ENCODE data around the gene ACIN1. TPM values are rescaled to one million over a fixed set of nuclear protein-coding genes. Genes with fewer than 3 reads are reported as not detected.
"Not testable (repeated sequence)": the region's sequence is repeated elsewhere in the genome, so short reads cannot be mapped to it uniquely, and the experiment has no call there.

ACIN1 gene
- total RNA-seq, 1 donor from 2014 or later, result 36.8 TPM

DNA sequence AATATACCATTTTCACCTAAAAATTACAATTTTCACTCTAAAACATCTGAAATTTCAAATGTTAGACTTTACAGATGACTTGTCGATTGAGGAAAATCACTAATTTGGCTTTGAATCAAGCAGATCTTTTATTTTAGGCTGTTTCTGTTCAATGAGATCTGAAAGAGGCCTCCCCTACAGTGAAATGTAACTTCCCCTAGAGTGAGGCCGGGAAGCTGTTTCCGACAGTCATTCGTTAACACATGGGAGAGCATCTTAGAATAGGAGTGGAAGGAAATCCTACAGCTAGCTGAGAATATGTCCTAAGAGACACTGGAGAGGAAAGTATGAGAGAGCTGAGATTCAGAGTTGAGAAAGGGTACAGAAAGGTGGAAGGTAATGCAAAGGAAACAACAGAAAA lies 79.3 kb downstream of the ACIN1 start:
- DNase-seq (ENCODE audit: low read depth in 2 of 2), result no peak

DNA sequence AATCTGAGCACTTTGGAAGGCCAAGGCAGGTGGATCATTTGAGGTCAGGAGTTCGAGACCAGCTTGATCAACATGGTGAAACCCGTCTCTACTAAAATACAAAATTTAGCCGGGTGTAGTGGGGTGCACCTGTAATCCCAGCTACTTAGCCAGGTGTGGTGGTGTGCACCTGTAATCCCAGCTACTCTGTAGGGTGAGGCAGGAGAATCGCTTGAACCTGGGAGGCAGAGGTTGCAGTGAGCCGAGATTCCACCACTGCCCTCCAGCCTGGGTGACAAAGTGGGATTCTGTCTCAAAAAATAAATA lies 81.2 kb downstream of the ACIN1 start:
- not testable (repeated sequence) for DNase-seq (ENCODE audit: low read depth in 2 of 2)

DNA sequence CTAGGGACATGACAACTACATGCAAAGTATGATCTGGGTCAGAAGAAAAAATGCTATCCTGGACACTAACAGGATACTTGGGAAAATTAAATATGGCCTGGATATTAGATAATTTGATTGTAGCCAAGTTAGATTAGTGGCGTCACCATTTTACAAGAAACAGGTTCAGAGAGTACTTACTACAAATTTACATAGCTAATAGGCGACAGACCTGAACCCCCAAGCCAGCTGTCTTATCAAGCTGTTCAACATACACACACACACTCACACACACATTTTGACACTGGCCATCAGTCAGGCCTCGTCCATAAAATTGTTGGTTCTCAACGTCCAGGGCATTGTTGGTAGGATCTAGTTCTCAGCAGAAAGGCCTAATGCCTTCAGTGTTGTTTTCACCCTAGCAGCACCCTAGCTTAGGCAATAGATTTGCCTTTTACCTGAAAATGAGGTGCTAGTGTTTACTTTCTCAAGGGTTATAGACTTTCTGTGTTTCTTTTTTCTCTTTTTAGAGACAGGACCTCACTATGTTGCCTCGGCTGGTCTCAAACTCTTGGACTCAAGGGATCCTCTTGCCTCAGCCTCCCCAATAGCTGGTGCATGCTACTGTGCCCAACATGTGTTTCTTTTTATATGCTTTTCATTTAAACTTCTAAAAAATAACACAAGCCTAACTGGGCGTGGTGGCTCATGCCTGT lies 81.7 kb downstream of the ACIN1 start:
- DNase-seq (ENCODE audit: low read depth in 2 of 2), result no peak

DNA sequence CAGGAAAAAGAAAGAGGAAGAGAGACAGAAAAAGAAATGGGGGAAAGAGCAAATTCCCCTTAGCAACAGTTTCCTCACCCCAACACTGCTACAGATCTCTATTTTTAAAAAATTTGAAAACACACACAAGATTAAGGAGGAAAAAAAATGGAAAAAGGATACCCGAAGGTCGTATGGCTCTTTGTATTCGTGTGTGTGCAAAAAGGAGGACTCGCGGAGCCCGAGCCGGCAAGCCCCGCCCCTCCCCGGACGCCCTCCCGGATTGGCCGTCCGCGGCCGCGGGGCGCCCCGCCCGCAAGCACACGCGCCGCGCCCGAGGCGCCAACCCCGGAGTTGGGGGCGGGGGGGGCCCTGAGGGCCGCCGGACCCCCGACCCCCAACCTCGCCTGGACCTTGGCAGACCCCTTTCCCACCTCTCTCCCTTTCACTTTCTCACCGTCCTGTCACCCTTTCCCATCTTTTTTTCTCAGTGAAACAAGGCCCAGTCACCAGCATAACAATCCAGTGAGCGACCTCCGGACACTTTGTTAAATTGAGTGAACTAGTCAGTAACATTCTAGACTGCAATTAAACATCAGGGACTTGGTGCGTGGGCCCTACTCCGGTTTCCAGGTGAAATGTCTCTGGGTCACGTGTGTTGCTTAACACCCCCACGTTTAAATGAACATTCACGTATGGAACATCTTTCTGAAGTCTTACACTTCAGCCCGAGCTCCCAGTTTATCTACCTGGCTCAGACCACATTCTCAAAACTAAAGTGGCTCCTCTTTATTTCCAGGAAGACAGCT lies 84.8 kb downstream of the ACIN1 start, which contains the start of gene C14orf93:
TSS of gene C14orf93 (minus strand) at position 205 of the 788 bp plus-strand sequence. CDS start 11,120 bp downstream, outside the sequence.
- DNase-seq (ENCODE audit: low read depth in 2 of 2), result peak in 1 of 2 donors; percentile 60

DNA sequence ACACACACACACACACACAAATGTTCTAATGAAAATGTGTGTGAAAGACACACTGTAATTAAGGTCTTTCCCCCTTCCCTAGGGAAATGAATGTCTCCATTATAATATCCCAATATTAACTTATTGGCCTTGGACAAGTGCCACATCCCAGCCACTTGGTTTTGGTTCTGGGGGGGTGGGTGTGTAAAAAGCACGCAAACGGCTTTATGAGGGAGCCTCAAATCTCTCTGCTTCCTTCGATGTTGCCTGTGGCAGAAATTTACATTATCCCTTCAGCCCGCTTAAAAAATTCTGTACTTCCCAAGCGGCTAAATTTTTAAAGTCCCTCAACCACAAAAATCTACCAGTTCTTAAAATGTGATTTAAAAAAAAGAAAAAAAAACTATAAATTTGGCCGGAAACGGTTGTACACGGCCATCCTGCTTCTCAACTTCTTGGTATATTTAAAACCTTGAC lies 85.4 kb downstream of the ACIN1 start:
- DNase-seq (ENCODE audit: low read depth in 2 of 2), result no peak

DNA sequence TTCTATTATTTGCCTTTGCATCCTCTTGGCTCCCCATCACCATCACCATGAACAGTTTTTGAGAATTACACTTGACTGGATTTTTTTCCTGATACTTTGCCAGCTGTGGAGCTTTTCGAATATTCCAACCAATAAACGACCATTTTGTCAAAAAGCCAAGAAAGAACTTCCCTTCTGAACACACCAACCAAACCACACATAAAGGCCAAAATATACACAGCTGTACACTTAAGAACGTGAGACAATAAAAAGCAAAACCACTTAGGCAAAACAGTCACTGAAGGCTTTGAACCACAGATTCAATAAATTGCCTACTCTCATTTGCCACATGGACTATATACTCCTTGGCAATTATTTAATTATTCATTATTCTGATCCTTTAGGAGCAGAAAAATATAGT lies 86.1 kb downstream of the ACIN1 start:
- DNase-seq (ENCODE audit: low read depth in 2 of 2), result no peak

Other genes with a start within 250 kb of the ACIN1 start
- 35.2 and 65.7 TPM in 2 replicates for gene LRP10, start 223.4 kb downstream of the ACIN1 start, total RNA-seq
- under 0.01 TPM in 1 of 2 replicates, not detected in the other for gene REM2, start 211.9 kb downstream of the ACIN1 start, total RNA-seq
- 36.1 and 44.4 TPM in 2 replicates for gene RBM23, start 176.0 kb downstream of the ACIN1 start, total RNA-seq
- 38.4 and 47.1 TPM in 2 replicates for gene PRMT5, start 165.8 kb downstream of the ACIN1 start, total RNA-seq
- 14.5 and 29.7 TPM in 2 replicates for gene HAUS4, start 138.0 kb downstream of the ACIN1 start, total RNA-seq
- 35.7 and 40.3 TPM in 2 replicates for gene AJUBA, start 112.6 kb downstream of the ACIN1 start, total RNA-seq
- gene C14orf93, start 85.0 kb downstream of the ACIN1 start, total RNA-seq, result 4.1 and 4.4 TPM in 2 replicates
- 216 and 232 TPM in 2 replicates for gene PSMB5, start 60.2 kb downstream of the ACIN1 start, total RNA-seq
- gene PSMB11, start 52.9 kb downstream of the ACIN1 start, total RNA-seq, result not detected in 2 replicates
- gene CDH24, start 37.6 kb downstream of the ACIN1 start, total RNA-seq, result 1.5 and 1.9 TPM in 2 replicates
- gene C14orf119, start 369 bp upstream of the ACIN1 start, total RNA-seq, result 38.6 and 49.8 TPM in 2 replicates
- not detected in 2 replicates for gene CIROP, start 9.9 kb upstream of the ACIN1 start, total RNA-seq
- gene CEBPE, start 24.1 kb upstream of the ACIN1 start, total RNA-seq, result not detected in 2 replicates
- gene SLC7A8, start 88.5 kb upstream of the ACIN1 start, total RNA-seq, result 0.13 and 1.0 TPM in 2 replicates
- not detected in 2 replicates for gene RNF212B, start 142.8 kb upstream of the ACIN1 start, total RNA-seq
- 3.1 and 4.6 TPM in 2 replicates for gene HOMEZ, start 191.0 kb upstream of the ACIN1 start, total RNA-seq
- gene PPP1R3E, start 207.7 kb upstream of the ACIN1 start, total RNA-seq, result 1.7 and 2.9 TPM in 2 replicates
- gene BCL2L2, start 211.7 kb upstream of the ACIN1 start, total RNA-seq, result 10.9 and 16.3 TPM in 2 replicates
- 67.0 and 90.6 TPM in 2 replicates for gene PABPN1, start 226.3 kb upstream of the ACIN1 start, total RNA-seq